ENCODE data around the gene HOXC9. TPM values are rescaled to one million over a fixed set of nuclear protein-coding genes. Genes with fewer than 3 reads are reported as not detected.

Gene HOXC9
- total and polyA plus RNA-seq, 2 experiments from 2014 or later, result not detected

DNA sequence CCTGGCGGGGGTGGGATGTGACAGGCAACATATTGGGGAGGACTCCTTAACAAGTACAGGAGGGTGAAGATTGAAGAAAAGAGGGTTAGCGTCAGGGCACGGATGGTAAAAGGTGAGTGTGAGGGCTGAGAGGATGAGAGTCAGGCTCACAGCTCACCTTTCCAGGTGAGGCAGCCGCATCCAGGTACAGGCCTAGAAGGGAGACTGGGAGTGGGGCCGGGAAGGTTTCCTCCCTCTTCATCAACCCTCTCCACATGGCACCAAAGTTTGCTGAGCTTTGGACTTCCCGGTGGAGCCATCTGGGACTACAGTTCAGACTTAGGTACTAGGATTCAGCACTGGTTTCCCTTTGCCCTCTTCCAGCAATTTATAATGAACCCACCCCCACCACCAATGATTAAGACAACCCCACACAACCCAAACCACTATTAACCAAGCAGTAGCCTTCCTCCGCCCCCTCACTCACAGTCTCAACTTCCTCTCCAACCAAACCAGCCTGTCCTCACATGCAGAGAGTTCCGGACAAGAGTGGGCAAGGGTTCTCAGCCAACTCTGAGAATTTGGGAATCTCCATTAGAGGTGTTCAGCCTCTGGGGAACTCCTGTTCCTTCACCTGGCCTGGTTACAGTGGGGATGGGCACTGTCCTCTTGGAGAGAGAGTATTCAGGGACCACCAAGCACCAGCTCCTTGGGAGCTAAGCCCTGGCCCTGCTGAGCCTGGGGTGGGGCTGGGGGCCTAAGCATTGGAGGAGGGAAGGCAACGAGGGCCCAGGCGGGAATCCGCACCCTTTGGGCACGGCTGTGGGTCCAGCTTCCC lies 51.3 kb downstream of the HOXC9 start:
- H3K4me1 ChIP-seq (ENCODE audit: low read depth), result no peaks in the 10 kb centered on the region
- TF ChIP-seq, protein P1, sequence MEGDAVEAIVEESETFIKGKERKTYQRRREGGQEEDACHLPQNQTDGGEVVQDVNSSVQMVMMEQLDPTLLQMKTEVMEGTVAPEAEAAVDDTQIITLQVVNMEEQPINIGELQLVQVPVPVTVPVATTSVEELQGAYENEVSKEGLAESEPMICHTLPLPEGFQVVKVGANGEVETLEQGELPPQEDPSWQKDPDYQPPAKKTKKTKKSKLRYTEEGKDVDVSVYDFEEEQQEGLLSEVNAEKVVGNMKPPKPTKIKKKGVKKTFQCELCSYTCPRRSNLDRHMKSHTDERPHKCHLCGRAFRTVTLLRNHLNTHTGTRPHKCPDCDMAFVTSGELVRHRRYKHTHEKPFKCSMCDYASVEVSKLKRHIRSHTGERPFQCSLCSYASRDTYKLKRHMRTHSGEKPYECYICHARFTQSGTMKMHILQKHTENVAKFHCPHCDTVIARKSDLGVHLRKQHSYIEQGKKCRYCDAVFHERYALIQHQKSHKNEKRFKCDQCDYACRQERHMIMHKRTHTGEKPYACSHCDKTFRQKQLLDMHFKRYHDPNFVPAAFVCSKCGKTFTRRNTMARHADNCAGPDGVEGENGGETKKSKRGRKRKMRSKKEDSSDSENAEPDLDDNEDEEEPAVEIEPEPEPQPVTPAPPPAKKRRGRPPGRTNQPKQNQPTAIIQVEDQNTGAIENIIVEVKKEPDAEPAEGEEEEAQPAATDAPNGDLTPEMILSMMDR (IDR thresholded peaks at IDR 0.05; ENCODE audit: low read depth, low read length), result no peak

DNA sequence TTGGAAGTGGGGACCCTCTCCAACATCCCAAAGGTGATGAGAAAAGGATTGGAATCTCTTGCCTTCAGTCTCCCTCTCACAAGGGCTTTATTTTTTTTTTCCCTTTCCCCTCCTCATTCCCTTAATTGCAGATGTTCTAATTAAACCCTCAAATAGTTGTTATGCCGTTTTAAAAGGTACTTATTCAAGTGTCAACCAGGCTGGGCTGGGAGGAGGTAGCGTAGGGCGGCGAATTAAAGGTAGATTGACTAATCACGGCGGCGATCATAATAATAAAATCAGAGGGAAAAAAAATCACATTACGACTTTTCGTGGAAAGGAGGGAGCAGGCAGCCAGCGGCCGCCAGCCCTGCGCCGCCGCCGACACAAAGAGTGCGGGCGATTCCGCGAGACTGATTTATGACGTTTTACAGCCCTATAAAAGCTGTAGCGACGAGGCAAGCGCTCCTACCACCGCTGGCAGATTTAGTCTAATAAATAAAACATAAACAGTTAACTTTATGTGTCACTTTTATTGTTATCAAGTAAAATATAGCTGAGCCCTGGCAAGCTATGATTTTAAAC lies 52.0 kb downstream of the HOXC9 start:
- Histone ChIP-seq H3K27me3 (peaks cover 100% of the 10 kb centered on the region), H3K9me3 (ENCODE audit: low read depth) (no peaks in the 10 kb centered on the region), H3K4me3 (no peak overlapping the region), H3K27ac (no peak overlapping the region), H3K4me1 (ENCODE audit: low read depth) (no peaks in the 10 kb centered on the region), H3K36me3 (no peaks in the 10 kb centered on the region)
- DNase-seq (ENCODE audit: low read depth in 1 of 2, low spot score in 1 of 2), result no peak
- TF ChIP-seq, protein P1 (IDR thresholded peaks at IDR 0.05; ENCODE audit: low read depth, low read length), result no peak

More for the DNA sequence above, 51.3 kb downstream of the HOXC9 start:
- no peaks in the 10 kb centered on the region for H3K36me3 ChIP-seq
- H3K27ac ChIP-seq, result no peak overlapping the region
- H3K9me3 ChIP-seq (ENCODE audit: low read depth), result no peaks in the 10 kb centered on the region
- peaks cover 100% of the 10 kb centered on the region for H3K27me3 ChIP-seq
- DNase-seq (ENCODE audit: low read depth in 1 of 2, low spot score in 1 of 2), result no peak
- H3K4me3 ChIP-seq, result no peak overlapping the region

DNA sequence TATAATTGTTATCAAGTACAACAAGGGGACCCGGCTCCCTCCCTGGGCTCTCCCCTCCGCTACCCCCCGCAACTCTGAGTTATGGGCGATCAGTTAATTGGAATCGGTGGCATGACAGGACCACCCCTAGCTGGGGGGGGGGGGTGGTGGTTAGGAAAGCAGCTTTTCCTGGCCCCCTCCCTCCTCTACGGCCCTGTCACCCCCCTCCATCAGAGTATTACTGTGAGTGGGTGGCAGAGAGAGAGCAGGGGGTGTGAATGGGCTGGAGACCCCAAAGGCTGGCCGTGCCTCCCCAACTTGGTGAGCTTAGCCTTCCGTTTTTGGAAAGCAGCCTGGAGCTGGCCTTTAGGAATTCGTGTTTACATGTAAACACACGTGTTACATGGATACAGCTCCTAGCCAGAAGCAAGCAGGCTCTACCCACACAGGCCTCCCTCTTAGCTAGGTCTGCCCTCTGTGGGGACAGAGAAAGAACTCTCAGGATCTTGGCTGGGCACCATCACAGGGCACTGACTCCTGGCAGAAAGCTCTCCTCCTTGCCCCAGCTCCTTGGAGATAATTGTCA lies 52.6 kb downstream of the HOXC9 start:
- H3K36me3 ChIP-seq, result no peaks in the 10 kb centered on the region
- DNase-seq (ENCODE audit: low read depth in 1 of 2, low spot score in 1 of 2), result no peak
- H3K9me3 ChIP-seq (ENCODE audit: low read depth), result no peaks in the 10 kb centered on the region
- no peaks in the 10 kb centered on the region for H3K4me1 ChIP-seq (ENCODE audit: low read depth)
- H3K4me3 ChIP-seq, result no peak overlapping the region
- TF ChIP-seq, protein P1 (IDR thresholded peaks at IDR 0.05; ENCODE audit: low read depth, low read length), result no peak
- H3K27ac ChIP-seq, result no peak overlapping the region
- peaks cover 100% of the 10 kb centered on the region for H3K27me3 ChIP-seq

Other genes starting within 250 kb of the HOXC9 start
- not detected in 2 replicates for gene CISTR, start 248.2 kb upstream of the HOXC9 start, total RNA-seq
- gene CISTR, start 248.2 kb upstream of the HOXC9 start, polyA plus RNA-seq, result 0.34 and 0.55 TPM in 2 replicates
- not detected in 2 replicates for gene HOXC13, start 61.3 kb upstream of the HOXC9 start, total RNA-seq
- gene HOXC13, start 61.3 kb upstream of the HOXC9 start, polyA plus RNA-seq, result not detected in 2 replicates
- gene HOXC12, start 45.3 kb upstream of the HOXC9 start, total RNA-seq, result not detected in 2 replicates
- not detected in 2 replicates for gene HOXC12, start 45.3 kb upstream of the HOXC9 start, polyA plus RNA-seq
- not detected in 2 replicates for gene HOXC11, start 27.0 kb upstream of the HOXC9 start, total RNA-seq
- not detected in 2 replicates for gene HOXC11, start 27.0 kb upstream of the HOXC9 start, polyA plus RNA-seq
- gene HOTAIR, start 25.2 kb upstream of the HOXC9 start, total RNA-seq, result not detected in 2 replicates
- not detected in 2 replicates for gene HOTAIR, start 25.2 kb upstream of the HOXC9 start, polyA plus RNA-seq
- gene HOXC10, start 15.0 kb upstream of the HOXC9 start, total RNA-seq, result not detected in 2 replicates
- not detected in 2 replicates for gene HOXC10, start 15.0 kb upstream of the HOXC9 start, polyA plus RNA-seq
- gene HOXC8, start 8.8 kb downstream of the HOXC9 start, total RNA-seq, result 0.06 TPM in 1 of 2 replicates, not detected in the other
- gene HOXC8, start 8.8 kb downstream of the HOXC9 start, polyA plus RNA-seq, result not detected in 2 replicates
- gene HOXC6, start 28.3 kb downstream of the HOXC9 start, total RNA-seq, result not detected in 2 replicates
- not detected in 2 replicates for gene HOXC6, start 28.3 kb downstream of the HOXC9 start, polyA plus RNA-seq
- not detected in 2 replicates for gene HOXC5, start 32.9 kb downstream of the HOXC9 start, total RNA-seq
- not detected in 2 replicates for gene HOXC5, start 32.9 kb downstream of the HOXC9 start, polyA plus RNA-seq
- gene HOXC4, start 53.7 kb downstream of the HOXC9 start, total RNA-seq, result not detected in 2 replicates
- 0.37 TPM in 1 of 2 replicates, not detected in the other for gene HOXC4, start 53.7 kb downstream of the HOXC9 start, polyA plus RNA-seq
- 54.2 and 57.2 TPM in 2 replicates for gene SMUG1, start 188.8 kb downstream of the HOXC9 start, total RNA-seq
- gene SMUG1, start 188.8 kb downstream of the HOXC9 start, polyA plus RNA-seq, result 39.8 and 50.9 TPM in 2 replicates

Data from cardiac muscle cell (in vitro differentiated cells and primary cell).